DND-41 (cell line): Measurements from ENCODE around the gene SIKE1.

ENCODE experiments used
- ATAC-seq: fragments of 200-7000 bp; cut with Tn5 transposase; 3 replicates; pipeline ENCODE4 v1.9.1; 2021; ENCODE audit warnings: low read depth; ENCODE audit not compliant: insufficient read depth
- DNase-seq: peaks from one replicate; pipeline ENCODE4 v3.0.0-alpha.2; 2020
- H2AFZ ChIP-seq: 2 replicates; pipeline ENCODE4 v1.6.0; 2012; ENCODE audit warnings: low read depth, low read length
- H3K27ac ChIP-seq: 2 replicates; pipeline ENCODE4 v1.5.1; 2012; ENCODE audit warnings: low read length, inconsistent platforms
- H3K27me3 ChIP-seq: fragments of 200-600 bp; sonication (generic); 2 replicates; pipeline ENCODE4 v1.6.0; 2012; ENCODE audit warnings: low read length, mild to moderate bottlenecking, inconsistent platforms; ENCODE audit not compliant: insufficient read depth, poor library complexity
- H3K36me3 ChIP-seq: 2 replicates; pipeline ENCODE4 v1.5.1; 2012; ENCODE audit warnings: low read length, inconsistent platforms; ENCODE audit not compliant: insufficient read depth
- H3K4me1 ChIP-seq: 2 replicates; pipeline ENCODE4 v1.5.1; 2012; ENCODE audit warnings: mild to moderate bottlenecking, low read length; ENCODE audit not compliant: insufficient read depth
- H3K4me2 ChIP-seq: 2 replicates; pipeline ENCODE4 v1.6.0; 2012; ENCODE audit warnings: mild to moderate bottlenecking, moderate library complexity, low read length, inconsistent platforms; ENCODE audit not compliant: insufficient read depth
- H3K4me3 ChIP-seq, 2 experiments: fragments of 200-600 bp in 1 of 2; shearing (Covaris generic) in 1 of 2; 2 replicates each; pipeline ENCODE4 v1.5.1; 2012 to 2016; ENCODE audit warnings: inconsistent platforms in 2 of 2, low read length in 2 of 2, mild to moderate bottlenecking in 2 of 2, low read depth in 1 of 2, moderate library complexity in 1 of 2
- H3K79me2 ChIP-seq: 2 replicates; pipeline ENCODE4 v1.6.0; 2012; ENCODE audit warnings: low read length, inconsistent platforms; ENCODE audit not compliant: insufficient read depth
- H3K9ac ChIP-seq: 2 replicates; pipeline ENCODE4 v1.6.0; 2012; ENCODE audit warnings: low read depth, mild to moderate bottlenecking, inconsistent platforms, low read length, moderate library complexity
- H3K9me3 ChIP-seq: 2 replicates; pipeline ENCODE4 v1.5.1; 2012; ENCODE audit warnings: low read length, moderate library complexity, mild to moderate bottlenecking, inconsistent platforms; ENCODE audit not compliant: insufficient read depth, severe bottlenecking
- H4K20me1 ChIP-seq: 2 replicates; pipeline ENCODE4 v1.6.0; 2012; ENCODE audit warnings: low read length; ENCODE audit not compliant: insufficient read depth
- EZH2 ChIP-seq: IDR thresholded peaks from 3 replicates; pipeline ENCODE4 v1.6.1; 2012; ENCODE audit warnings: borderline replicate concordance, low read depth, mild to moderate bottlenecking, moderate library complexity, low read length, inconsistent platforms; ENCODE audit not compliant: severe bottlenecking
- TF ChIP-seq, protein P1 (sequence below): IDR thresholded peaks from 2 replicates; pipeline ENCODE4 v1.5.1; 2012; ENCODE audit warnings: borderline replicate concordance, low read length, moderate library complexity, mild to moderate bottlenecking; ENCODE audit not compliant: poor library complexity, severe bottlenecking; ENCODE audit errors: extremely low read depth

The SIKE1 gene

DNA sequence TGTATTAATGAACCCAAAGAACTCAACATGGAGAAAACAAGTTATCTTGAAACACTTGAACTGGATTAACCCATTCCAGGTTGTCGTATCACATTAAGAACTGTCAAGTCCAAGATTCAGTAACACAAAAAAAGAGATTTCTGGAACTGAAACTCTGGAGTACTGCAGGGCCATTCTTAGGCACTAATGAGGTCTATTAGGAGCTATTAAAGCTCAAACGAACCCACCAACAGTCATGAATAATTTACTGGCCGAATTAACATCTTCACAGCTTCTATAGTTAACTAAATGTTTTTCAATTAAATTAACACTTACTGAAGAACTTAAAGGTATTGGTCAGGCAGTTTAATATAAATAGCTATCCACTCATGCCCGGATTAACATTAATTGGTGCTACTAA, 27.3 kb downstream of the SIKE1 start:
- H3K9ac ChIP-seq = no peak overlapping the region
- DNase-seq (no peak), ATAC-seq (no peak)
- peaks cover 54% of the 10 kb centered on the region for H3K36me3 ChIP-seq
- no peak overlapping the region for H3K4me3 ChIP-seq
- TF ChIP-seq EZH2 = no peak
- TF ChIP-seq, protein P1, sequence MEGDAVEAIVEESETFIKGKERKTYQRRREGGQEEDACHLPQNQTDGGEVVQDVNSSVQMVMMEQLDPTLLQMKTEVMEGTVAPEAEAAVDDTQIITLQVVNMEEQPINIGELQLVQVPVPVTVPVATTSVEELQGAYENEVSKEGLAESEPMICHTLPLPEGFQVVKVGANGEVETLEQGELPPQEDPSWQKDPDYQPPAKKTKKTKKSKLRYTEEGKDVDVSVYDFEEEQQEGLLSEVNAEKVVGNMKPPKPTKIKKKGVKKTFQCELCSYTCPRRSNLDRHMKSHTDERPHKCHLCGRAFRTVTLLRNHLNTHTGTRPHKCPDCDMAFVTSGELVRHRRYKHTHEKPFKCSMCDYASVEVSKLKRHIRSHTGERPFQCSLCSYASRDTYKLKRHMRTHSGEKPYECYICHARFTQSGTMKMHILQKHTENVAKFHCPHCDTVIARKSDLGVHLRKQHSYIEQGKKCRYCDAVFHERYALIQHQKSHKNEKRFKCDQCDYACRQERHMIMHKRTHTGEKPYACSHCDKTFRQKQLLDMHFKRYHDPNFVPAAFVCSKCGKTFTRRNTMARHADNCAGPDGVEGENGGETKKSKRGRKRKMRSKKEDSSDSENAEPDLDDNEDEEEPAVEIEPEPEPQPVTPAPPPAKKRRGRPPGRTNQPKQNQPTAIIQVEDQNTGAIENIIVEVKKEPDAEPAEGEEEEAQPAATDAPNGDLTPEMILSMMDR = no peak
- peak overlapping the region; percentile 10 for H3K4me2 ChIP-seq
- H3K79me2 ChIP-seq = peaks cover 97% of the 10 kb centered on the region
- peaks cover 49% of the 10 kb centered on the region for H3K4me1 ChIP-seq
- H3K27me3 ChIP-seq = no peaks in the 10 kb centered on the region
- no peak overlapping the region for H2AFZ ChIP-seq
- no peak overlapping the region for H3K27ac ChIP-seq
- no peaks in the 10 kb centered on the region for H3K9me3 ChIP-seq
- H4K20me1 ChIP-seq = peaks cover 91% of the 10 kb centered on the region

DNA sequence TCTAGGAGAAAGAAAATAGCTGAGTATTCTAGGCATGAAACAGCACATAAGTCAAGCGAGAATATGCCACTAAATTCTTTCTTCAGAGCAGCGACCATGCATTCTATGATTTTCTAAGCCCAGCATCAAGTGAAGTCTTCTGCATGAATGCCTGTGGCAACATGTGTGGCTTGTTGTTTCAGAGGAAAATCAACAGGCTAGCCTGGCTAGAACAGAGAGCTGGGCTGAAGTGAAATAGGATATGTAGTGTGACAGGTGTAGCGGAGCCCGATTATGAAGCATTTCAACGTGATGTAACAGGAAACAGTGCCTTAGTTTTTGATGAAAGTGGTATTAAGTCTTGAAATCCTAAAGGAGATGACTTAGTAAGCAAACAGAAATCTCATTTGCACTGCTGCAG, 29.7 kb downstream of the SIKE1 start:
- Histone ChIP-seq H3K9me3 (no peaks in the 10 kb centered on the region), H3K79me2 (peaks cover 100% of the 10 kb centered on the region), H3K36me3 (peaks cover 65% of the 10 kb centered on the region), H3K27me3 (no peaks in the 10 kb centered on the region), H2AFZ (no peak overlapping the region), H4K20me1 (peaks cover 96% of the 10 kb centered on the region), H3K4me1 (peaks cover 37% of the 10 kb centered on the region), H3K4me3 (no peak overlapping the region), H3K27ac (no peak overlapping the region), H3K4me2 (peak overlapping the region; percentile 35; the same call in 1 of the 2 replicates), H3K9ac (no peak overlapping the region)
- ATAC-seq (no peak), DNase-seq (no peak)
- TF ChIP-seq, protein P1 = no peak
- no peak for TF ChIP-seq EZH2

DNA sequence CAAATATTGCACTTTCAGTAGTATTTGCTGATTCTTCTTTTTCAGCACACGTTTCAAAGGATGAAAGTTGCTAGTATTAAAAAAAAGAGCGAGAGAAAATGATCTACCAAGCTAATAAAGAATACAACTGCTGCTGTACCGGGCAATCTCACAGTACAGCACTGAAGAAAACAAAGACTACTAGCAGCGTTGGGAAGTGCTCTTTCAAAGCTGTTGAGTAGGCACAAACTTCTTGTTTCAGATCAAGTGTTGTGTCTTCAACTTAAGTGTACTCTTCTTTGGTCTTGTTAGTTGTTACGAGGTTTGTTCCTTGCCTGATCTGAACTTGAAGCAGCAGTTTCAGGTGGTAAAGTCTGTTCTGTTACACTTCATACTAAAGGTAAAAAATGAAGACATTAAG, 30.6 kb downstream of the SIKE1 start:
- 0 out of 2 replicates have a peak overlapping the region, but pooled peaks have one; percentile 1 for H3K4me2 ChIP-seq
- peaks cover 96% of the 10 kb centered on the region for H4K20me1 ChIP-seq
- peaks cover 27% of the 10 kb centered on the region for H3K4me1 ChIP-seq
- no peak overlapping the region for H2AFZ ChIP-seq
- H3K36me3 ChIP-seq = peaks cover 74% of the 10 kb centered on the region
- no peak overlapping the region for H3K9ac ChIP-seq
- no peaks in the 10 kb centered on the region for H3K9me3 ChIP-seq
- ATAC-seq (no peak), DNase-seq (no peak)
- H3K27ac ChIP-seq = no peak overlapping the region
- peaks cover 100% of the 10 kb centered on the region for H3K79me2 ChIP-seq
- TF ChIP-seq, protein P1 = no peak
- no peak for TF ChIP-seq EZH2
- H3K4me3 ChIP-seq = no peak overlapping the region
- no peaks in the 10 kb centered on the region for H3K27me3 ChIP-seq
